GM19468 (cell line): ENCODE measurements around the gene COLGALT1.
"Not testable (repeated sequence)": the region's sequence is repeated elsewhere in the genome, so short reads cannot be mapped to it uniquely, and the experiment has no call there.

Experiments
- ATAC-seq: cut with Tn5 transposase; IDR thresholded peaks from one replicate; pipeline ENCODE4 v1.9.1; 2021; ENCODE audit warnings: mild to moderate bottlenecking, moderate library complexity, moderate number of reproducible peaks; ENCODE audit not compliant: unreplicated experiment; ENCODE audit errors: extremely low read depth

Gene COLGALT1

GRCh38 chr19:17556995-17557394 is 1.5 kb downstream of the COLGALT1 start:
- no peak for ATAC-seq

GRCh38 chr19:17557466-17557865 is 2.0 kb downstream of the COLGALT1 start:
- ATAC-seq = no peak

GRCh38 chr19:17560205-17560595 is 4.8 kb downstream of the COLGALT1 start:
- no peak for ATAC-seq

- ATAC-seq = no peak
Measured at GRCh38 chr19:17562097-17562496, 6.6 kb downstream of the COLGALT1 start.

- ATAC-seq = no peak
Measured at GRCh38 chr19:17562561-17562960, 7.1 kb downstream of the COLGALT1 start.

GRCh38 chr19:17564781-17565180 is 9.3 kb downstream of the COLGALT1 start:
- ATAC-seq = no peak

- no peak for ATAC-seq
Measured at GRCh38 chr19:17565611-17566010, 10.2 kb downstream of the COLGALT1 start.

GRCh38 chr19:17567940-17568339 is 12.5 kb downstream of the COLGALT1 start:
- ATAC-seq = no peak

- ATAC-seq = not testable (repeated sequence)
Measured at GRCh38 chr19:17570291-17570690, 14.8 kb downstream of the COLGALT1 start.

- no peak for ATAC-seq
Measured at GRCh38 chr19:17570791-17571190, 15.3 kb downstream of the COLGALT1 start.

- no peak for ATAC-seq
Measured at GRCh38 chr19:17572638-17573037, 17.2 kb downstream of the COLGALT1 start.

GRCh38 chr19:17575871-17576757 is 20.7 kb downstream of the COLGALT1 start:
- ATAC-seq = no peak

- ATAC-seq = no peak
Measured at GRCh38 chr19:17576758-17577456, 21.5 kb downstream of the COLGALT1 start.

- ATAC-seq = no peak
Measured at GRCh38 chr19:17577457-17578097, 22.1 kb downstream of the COLGALT1 start.

- ATAC-seq = no peak
Measured at GRCh38 chr19:17579661-17580244, 24.3 kb downstream of the COLGALT1 start.

GRCh38 chr19:17580470-17581144 is 25.2 kb downstream of the COLGALT1 start:
- ATAC-seq = no peak

GRCh38 chr19:17581211-17581874 is 25.9 kb downstream of the COLGALT1 start:
- no peak for ATAC-seq

- ATAC-seq = no peak
Measured at GRCh38 chr19:17582613-17583012, 27.2 kb downstream of the COLGALT1 start.

- no peak for ATAC-seq
Measured at GRCh38 chr19:17584132-17584531, 28.7 kb downstream of the COLGALT1 start.
